ENCODE measurements around the gene CTNND2.
"Not testable (repeated sequence)": the region's sequence is repeated elsewhere in the genome, so short reads cannot be mapped to it uniquely, and the experiment has no call there.

DNA sequence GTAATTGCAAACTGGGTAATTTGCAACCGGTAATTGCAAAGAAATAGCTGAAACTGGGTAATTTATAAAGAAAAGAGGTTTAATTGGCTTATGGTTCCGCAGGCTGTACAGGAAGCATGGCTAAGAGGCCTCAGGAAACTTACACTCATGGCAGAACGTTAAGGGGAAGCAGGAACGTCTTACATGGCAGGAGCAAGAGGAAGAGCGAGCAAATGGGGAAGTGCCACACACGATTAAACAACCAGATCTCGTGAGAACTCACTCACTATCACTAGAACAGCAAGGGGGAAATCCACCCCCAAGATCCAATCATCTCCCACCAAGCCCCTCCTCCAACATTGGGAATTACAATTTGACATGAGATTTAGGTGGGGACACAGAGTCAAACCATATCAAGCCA, 590.6 kb downstream of the CTNND2 start:
- TF ChIP-seq GFI1B, PRDM1, ZBTB8A, SP2, ZBTB21, ZNF416, ZNF112 (tag by site-specific recombination; IDR thresholded peaks at IDR 0.05): not testable (repeated sequence)
- TF ChIP-seq, protein P1, sequence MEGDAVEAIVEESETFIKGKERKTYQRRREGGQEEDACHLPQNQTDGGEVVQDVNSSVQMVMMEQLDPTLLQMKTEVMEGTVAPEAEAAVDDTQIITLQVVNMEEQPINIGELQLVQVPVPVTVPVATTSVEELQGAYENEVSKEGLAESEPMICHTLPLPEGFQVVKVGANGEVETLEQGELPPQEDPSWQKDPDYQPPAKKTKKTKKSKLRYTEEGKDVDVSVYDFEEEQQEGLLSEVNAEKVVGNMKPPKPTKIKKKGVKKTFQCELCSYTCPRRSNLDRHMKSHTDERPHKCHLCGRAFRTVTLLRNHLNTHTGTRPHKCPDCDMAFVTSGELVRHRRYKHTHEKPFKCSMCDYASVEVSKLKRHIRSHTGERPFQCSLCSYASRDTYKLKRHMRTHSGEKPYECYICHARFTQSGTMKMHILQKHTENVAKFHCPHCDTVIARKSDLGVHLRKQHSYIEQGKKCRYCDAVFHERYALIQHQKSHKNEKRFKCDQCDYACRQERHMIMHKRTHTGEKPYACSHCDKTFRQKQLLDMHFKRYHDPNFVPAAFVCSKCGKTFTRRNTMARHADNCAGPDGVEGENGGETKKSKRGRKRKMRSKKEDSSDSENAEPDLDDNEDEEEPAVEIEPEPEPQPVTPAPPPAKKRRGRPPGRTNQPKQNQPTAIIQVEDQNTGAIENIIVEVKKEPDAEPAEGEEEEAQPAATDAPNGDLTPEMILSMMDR (tag by site-specific recombination; IDR thresholded peaks at IDR 0.05): not testable (repeated sequence)
- TF ChIP-seq, protein P2, sequence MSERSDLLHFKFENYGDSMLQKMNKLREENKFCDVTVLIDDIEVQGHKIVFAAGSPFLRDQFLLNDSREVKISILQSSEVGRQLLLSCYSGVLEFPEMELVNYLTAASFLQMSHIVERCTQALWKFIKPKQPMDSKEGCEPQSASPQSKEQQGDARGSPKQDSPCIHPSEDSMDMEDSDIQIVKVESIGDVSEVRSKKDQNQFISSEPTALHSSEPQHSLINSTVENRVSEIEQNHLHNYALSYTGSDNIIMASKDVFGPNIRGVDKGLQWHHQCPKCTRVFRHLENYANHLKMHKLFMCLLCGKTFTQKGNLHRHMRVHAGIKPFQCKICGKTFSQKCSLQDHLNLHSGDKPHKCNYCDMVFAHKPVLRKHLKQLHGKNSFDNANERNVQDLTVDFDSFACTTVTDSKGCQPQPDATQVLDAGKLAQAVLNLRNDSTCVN (tag by site-specific recombination; optimal IDR thresholded peaks at IDR 0.05): not testable (repeated sequence)
- TF ChIP-seq, protein P3, sequence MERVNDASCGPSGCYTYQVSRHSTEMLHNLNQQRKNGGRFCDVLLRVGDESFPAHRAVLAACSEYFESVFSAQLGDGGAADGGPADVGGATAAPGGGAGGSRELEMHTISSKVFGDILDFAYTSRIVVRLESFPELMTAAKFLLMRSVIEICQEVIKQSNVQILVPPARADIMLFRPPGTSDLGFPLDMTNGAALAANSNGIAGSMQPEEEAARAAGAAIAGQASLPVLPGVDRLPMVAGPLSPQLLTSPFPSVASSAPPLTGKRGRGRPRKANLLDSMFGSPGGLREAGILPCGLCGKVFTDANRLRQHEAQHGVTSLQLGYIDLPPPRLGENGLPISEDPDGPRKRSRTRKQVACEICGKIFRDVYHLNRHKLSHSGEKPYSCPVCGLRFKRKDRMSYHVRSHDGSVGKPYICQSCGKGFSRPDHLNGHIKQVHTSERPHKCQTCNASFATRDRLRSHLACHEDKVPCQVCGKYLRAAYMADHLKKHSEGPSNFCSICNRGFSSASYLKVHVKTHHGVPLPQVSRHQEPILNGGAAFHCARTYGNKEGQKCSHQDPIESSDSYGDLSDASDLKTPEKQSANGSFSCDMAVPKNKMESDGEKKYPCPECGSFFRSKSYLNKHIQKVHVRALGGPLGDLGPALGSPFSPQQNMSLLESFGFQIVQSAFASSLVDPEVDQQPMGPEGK (tag by site-specific recombination; IDR thresholded peaks at IDR 0.05): not testable (repeated sequence)
- TF ChIP-seq, protein P4, sequence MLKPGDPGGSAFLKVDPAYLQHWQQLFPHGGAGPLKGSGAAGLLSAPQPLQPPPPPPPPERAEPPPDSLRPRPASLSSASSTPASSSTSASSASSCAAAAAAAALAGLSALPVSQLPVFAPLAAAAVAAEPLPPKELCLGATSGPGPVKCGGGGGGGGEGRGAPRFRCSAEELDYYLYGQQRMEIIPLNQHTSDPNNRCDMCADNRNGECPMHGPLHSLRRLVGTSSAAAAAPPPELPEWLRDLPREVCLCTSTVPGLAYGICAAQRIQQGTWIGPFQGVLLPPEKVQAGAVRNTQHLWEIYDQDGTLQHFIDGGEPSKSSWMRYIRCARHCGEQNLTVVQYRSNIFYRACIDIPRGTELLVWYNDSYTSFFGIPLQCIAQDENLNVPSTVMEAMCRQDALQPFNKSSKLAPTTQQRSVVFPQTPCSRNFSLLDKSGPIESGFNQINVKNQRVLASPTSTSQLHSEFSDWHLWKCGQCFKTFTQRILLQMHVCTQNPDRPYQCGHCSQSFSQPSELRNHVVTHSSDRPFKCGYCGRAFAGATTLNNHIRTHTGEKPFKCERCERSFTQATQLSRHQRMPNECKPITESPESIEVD (tag by site-specific recombination; IDR thresholded peaks at IDR 0.05): not testable (repeated sequence)
